IPS-18a (cell line): ENCODE measurements around the gene OXSR1.

Experiments used
- H3K27ac ChIP-seq: one replicate; pipeline ENCODE4 v1.5.1; 2013; ENCODE audit warnings: low read length
- H3K27me3 ChIP-seq: one replicate; pipeline ENCODE4 v1.6.1; 2013; ENCODE audit warnings: mild to moderate bottlenecking, low read length; ENCODE audit not compliant: control insufficient read depth, insufficient read depth
- H3K36me3 ChIP-seq: one replicate; pipeline ENCODE4 v1.6.1; 2013; ENCODE audit warnings: low read depth, low read length; ENCODE audit not compliant: control insufficient read depth
- H3K4me1 ChIP-seq: one replicate; pipeline ENCODE4 v1.6.1; 2013; ENCODE audit warnings: low read depth, low read length; ENCODE audit not compliant: control insufficient read depth
- H3K4me3 ChIP-seq: one replicate; pipeline ENCODE4 v1.5.1; 2013; ENCODE audit warnings: low read length
- H3K9ac ChIP-seq: one replicate; pipeline ENCODE4 v1.6.1; 2013; ENCODE audit warnings: mild to moderate bottlenecking, low read length, moderate library complexity
- H3K9me3 ChIP-seq: one replicate; pipeline ENCODE4 v1.6.1; 2013; ENCODE audit warnings: low read depth, low read length; ENCODE audit not compliant: control insufficient read depth

OXSR1 gene

DNA sequence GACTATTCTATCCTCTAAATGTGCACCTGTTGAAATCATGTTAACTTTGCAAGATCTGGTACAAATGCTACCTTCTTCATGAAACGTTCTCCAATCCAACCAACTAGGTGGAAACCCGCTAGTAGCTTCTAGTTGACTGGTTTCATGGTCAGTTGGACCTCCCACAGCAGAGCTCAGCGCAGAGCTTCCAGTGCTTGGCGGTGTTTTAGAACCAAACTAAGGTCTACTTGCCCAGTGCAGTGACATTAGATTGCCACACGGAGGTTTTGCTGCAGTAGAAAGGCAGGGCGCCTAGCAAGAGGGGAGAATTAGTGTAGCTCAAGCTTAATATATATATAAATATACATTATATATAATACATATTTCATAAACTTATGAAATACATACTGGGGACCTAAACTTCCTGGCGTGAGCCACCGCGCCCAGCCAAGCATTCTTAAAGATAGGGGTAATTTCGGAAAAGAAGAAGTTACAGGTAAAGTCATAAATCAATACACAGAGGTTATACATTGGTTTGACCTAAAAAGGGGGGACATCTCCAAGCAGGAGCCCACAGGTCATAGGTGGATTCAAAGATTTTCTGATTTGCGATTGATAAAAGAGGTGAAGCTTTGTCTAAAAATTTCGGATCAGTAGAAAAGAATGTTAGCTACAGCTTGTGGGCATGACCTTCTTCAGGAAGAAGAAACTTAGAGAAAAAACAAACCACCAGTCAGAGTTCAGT is 2.1 kb upstream of the OXSR1 start:
- Histone ChIP-seq H3K27ac (no peak overlapping the region), H3K9ac (no peak overlapping the region), H3K9me3 (no peaks in the 10 kb centered on the region), H3K4me1 (no peaks in the 10 kb centered on the region), H3K4me3 (no peak overlapping the region), H3K36me3 (no peaks in the 10 kb centered on the region), H3K27me3 (no peaks in the 10 kb centered on the region)

DNA sequence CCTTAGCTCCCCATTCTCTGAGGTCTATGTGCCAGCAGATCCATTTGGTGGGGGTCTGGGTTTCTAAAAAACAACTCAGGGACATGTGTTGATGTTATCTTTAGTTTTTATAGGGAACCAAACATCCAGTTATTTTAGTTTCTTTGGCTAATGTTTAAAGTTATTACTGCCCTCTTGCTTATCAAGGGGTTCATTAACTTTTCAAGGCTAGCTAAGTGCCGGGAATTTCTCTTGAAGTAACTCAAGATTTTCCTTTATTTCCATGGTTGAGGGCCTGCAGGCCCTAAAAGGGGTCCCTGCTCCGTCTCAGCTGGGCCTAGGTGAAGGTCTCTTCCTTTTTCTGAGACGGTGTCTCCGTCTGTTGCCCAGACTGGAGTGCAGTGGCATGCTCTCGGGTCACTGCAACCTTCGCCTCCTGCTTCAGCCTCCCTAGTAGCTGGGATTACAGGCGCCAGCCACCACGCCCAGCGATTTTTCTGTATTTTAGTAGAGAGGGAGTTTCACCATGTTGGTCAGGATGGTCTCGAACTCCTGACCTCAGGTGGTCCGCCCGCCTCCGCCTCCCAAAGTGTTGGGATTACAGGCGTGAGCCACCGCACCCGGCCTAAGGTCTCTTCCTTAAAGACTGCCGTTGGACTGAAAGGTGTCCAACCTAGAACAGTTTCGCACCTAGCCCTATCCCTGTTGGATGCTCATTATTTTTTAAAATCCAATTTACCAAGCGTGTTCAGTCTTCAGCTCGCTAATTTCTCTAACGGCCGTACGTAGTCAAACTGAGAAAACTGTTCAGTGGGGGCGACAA is 1.3 kb upstream of the OXSR1 start:
- Histone ChIP-seq H3K27ac (no peak overlapping the region), H3K4me3 (peak overlapping the region; percentile 90), H3K9ac (peak overlapping the region; percentile 88), H3K4me1 (no peaks in the 10 kb centered on the region), H3K36me3 (no peaks in the 10 kb centered on the region), H3K27me3 (no peaks in the 10 kb centered on the region), H3K9me3 (no peaks in the 10 kb centered on the region)

DNA sequence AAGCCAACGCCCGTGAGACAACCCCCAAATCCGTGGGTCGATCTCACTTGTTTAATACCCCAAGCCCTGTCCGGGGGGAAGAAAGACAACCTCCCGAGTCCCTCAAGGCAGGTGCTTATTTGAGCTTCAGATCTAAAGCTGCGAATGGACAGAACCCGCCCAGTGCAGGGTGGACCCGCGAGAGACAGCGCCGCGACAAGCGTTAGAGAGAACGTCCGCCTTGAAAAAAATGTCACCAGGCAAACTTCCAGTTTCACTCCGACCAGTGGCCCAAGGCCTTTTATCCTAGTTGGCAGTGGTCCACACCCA is 740 bp upstream of the OXSR1 start:
- H3K4me1 ChIP-seq: no peaks in the 10 kb centered on the region

DNA sequence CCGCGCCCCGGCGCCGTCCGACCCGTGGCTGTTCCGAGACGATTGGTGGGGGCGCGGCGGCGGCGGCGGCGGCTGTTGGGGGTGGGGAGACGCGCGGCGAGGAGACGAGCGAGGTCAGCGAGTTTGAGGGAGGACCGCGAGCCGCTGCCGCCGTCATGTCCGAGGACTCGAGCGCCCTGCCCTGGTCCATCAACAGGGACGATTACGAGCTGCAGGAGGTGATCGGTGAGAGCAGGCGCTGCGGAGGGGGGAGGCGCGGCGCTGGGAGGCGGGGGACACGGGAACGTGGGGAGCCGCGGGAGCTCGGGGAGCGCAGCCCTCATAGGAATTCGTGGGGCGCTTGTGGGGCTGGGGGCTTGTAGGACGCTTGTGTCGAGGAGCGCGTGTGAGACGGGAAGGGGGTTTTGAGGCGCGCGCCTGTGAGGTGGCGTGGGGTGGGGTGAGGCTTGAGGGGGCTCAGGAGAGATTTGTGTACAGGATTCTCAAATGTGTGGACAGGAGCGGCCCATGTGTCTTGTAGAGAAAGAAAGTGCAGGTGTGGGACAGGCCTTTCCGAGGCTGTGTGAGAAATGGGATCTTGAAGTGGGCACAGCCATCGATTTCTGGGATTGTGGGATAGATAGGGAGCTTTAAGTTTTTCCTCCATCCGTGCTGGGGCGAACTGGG is 518 bp downstream of the OXSR1 start:
- peak overlapping the region; percentile 90 for H3K4me3 ChIP-seq
- no peaks in the 10 kb centered on the region for H3K27me3 ChIP-seq
- H3K36me3 ChIP-seq: no peaks in the 10 kb centered on the region
- H3K4me1 ChIP-seq: no peaks in the 10 kb centered on the region
- H3K9ac ChIP-seq: peak overlapping the region; percentile 88
- no peaks in the 10 kb centered on the region for H3K9me3 ChIP-seq
- H3K27ac ChIP-seq: no peak overlapping the region

More for the DNA sequence above, 740 bp upstream of the OXSR1 start:
- peak overlapping the region; percentile 88 for H3K9ac ChIP-seq
- no peaks in the 10 kb centered on the region for H3K9me3 ChIP-seq
- peak overlapping the region; percentile 96 for H3K27ac ChIP-seq
- H3K4me3 ChIP-seq: peak overlapping the region; percentile 90
- H3K27me3 ChIP-seq: no peaks in the 10 kb centered on the region
- no peaks in the 10 kb centered on the region for H3K36me3 ChIP-seq

DNA sequence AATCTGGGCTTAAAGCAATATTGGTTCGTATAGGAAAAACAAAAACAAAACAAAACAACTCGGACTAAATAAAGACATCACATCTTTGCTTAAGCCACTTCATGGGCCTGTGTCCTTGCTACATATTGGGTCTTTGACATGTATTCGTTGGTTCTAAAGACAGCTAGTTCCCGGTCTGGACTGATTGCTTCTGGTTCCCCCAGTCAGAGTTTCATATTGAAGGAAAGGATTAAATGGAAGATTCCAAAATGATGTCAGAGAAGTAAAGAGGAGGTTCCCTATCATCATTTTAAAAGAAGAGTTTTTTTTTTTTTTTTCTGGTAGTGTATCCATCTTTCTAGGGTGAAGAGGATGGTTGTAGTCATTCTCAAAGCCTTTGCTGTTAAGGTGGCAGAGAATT is 2.3 kb downstream of the OXSR1 start:
- Histone ChIP-seq H3K27me3 (no peaks in the 10 kb centered on the region), H3K9ac (no peak overlapping the region), H3K36me3 (no peaks in the 10 kb centered on the region), H3K4me1 (no peaks in the 10 kb centered on the region), H3K4me3 (no peak overlapping the region), H3K9me3 (no peaks in the 10 kb centered on the region), H3K27ac (no peak overlapping the region)

DNA sequence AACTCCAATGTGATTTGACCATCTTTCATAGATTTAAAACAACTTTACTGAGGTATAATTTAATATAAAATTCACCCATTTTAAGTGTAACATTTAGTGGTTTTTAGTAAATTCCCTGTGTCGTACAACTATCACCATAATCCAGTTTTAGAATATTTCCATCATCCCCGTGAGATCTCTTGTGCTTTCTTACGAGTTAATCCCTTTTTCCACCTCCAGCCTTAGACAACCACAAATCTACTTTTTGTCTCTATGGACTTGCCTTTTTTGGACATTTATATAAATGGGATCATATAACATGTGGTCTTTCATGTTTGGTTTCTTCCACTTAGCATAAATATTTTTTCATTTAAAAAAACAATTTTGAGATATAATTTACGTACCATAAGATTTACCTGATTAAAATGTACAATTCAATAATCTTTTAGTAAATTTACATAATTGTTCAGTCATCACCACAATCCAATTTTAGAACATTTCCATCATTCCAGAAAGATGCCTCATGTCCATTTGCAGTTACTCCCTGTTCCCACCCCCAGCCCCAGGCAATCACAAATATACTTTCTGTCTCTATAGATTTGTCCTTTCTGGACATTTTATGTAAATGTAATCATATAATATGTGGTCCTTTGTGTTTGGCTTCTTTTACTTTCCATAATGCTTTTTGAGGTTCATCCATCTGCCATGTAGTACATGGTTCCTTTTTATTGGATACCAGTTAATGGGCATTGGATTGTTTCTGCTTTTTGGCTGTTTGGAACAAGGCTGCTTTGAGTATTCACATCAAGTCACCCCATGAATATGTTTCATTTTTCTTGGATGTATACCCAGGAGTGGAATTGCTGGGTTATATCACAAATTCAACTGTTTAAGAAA is 3.1 kb downstream of the OXSR1 start:
- no peaks in the 10 kb centered on the region for H3K36me3 ChIP-seq
- H3K9me3 ChIP-seq: no peaks in the 10 kb centered on the region
- H3K27me3 ChIP-seq: no peaks in the 10 kb centered on the region
- no peak overlapping the region for H3K9ac ChIP-seq
- H3K27ac ChIP-seq: no peak overlapping the region
- H3K4me3 ChIP-seq: no peak overlapping the region
- peaks cover 2% of the 10 kb centered on the region for H3K4me1 ChIP-seq

DNA sequence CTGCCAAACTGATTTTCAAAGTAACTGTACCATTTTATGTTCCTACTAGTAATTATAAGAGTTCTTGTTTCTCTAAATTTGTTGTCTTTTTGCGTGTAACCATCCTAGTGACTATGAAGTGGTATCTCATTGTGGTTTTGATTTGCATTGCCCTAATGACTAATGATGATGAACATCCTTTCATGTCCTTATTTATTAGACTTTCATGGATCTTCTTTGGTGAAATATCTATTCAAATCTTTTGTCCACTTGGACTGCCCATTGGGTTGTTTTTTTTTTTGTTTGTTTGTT is 3.6 kb downstream of the OXSR1 start:
- H3K9me3 ChIP-seq: no peaks in the 10 kb centered on the region
- no peak overlapping the region for H3K4me3 ChIP-seq
- no peaks in the 10 kb centered on the region for H3K36me3 ChIP-seq
- no peak overlapping the region for H3K27ac ChIP-seq
- H3K4me1 ChIP-seq: peaks cover 7% of the 10 kb centered on the region
- no peaks in the 10 kb centered on the region for H3K27me3 ChIP-seq
- no peak overlapping the region for H3K9ac ChIP-seq

DNA sequence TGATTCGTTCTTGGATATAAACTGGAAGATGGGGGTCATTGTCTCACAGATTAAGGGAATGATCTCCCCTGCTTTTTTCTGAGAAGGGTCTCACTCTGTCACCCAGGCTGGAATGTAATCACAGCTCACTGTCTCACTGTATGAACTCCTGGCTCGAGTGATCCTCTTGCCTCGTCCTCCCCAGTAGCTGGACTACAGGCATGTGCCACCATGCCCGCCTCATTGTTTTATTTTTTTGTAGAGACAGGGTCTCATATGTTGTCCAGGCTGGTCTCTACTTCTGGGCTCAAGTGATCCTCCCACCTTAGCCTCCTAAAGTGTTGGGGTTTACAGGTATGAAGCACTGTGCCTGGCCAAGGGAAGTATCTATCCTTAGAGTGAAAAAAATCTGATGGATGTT is 5.4 kb downstream of the OXSR1 start:
- Histone ChIP-seq H3K4me1 (peaks cover 8% of the 10 kb centered on the region), H3K9ac (no peak overlapping the region), H3K4me3 (no peak overlapping the region), H3K27me3 (no peaks in the 10 kb centered on the region), H3K27ac (no peak overlapping the region), H3K36me3 (no peaks in the 10 kb centered on the region), H3K9me3 (no peaks in the 10 kb centered on the region)

DNA sequence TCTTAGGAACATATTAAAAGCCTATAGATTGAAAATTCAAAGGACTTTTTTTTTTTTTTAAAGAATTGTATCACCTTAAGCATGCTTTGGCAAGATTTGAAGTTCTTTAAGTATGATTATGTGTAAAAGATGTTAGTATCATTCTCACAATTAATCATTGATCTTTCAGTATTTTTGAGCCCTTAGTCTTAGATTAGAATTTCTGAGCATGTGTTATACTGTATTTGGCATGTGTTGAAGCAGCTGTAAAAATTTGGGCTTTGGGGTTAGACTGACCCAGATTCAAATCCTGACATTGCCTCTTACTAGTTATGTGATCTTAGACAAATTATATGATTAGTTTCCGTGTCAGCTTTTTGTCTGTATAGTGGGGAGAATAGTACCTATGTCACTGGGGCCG is 6.3 kb downstream of the OXSR1 start:
- no peaks in the 10 kb centered on the region for H3K36me3 ChIP-seq
- no peak overlapping the region for H3K9ac ChIP-seq
- no peaks in the 10 kb centered on the region for H3K9me3 ChIP-seq
- no peaks in the 10 kb centered on the region for H3K27me3 ChIP-seq
- H3K4me1 ChIP-seq: peaks cover 8% of the 10 kb centered on the region
- H3K27ac ChIP-seq: no peak overlapping the region
- no peak overlapping the region for H3K4me3 ChIP-seq

DNA sequence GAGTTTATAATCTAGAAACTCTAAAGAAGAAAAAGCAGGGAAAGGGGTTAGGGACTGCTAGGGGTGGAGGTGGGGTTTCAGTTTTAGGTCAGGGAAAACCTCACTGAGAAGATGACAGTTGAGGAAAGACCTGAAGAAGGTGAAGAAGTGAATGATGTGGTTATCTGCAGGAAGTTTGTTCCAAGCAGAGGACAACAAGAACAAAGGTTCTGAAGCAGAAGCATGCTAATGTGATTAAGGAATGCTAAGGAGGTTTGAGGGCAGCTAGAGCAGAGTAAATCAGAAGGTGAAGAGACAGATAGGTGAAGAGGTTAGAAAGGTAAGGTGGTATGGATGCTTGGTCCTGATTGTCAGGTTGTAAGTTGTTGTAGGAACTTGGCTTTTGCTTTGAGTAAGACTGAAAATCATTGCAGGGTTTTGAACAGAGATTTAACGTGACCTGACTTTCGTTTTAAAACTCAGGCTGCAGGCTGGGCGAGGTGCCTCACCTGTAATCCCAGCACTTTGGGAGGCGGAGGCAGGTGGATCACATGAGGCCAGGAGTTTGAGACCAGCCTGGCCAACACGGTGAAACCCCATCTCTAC is 8.6 kb downstream of the OXSR1 start:
- Histone ChIP-seq H3K27ac (no peak overlapping the region), H3K4me3 (no peak overlapping the region), H3K36me3 (no peaks in the 10 kb centered on the region), H3K9ac (no peak overlapping the region), H3K9me3 (no peaks in the 10 kb centered on the region), H3K4me1 (peaks cover 13% of the 10 kb centered on the region), H3K27me3 (no peaks in the 10 kb centered on the region)

DNA sequence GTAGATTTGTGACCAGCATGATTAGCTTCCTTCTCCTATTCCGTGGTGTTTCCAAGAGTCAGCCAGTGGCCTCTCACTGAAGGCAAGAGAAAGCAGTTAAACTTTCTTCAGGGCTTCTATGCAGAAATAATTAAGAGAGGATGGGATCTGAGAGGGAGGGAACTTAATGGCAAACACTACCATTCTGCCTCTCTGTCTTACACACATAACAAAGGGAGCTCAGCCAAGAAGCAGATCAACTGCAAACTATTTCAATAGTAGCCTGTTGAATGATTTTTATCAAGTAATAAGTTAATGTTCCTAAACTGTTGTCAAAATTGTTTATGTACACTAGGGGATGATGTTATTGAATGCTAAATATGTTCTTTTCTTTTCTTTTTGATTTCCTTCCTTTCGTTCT is 11.8 kb downstream of the OXSR1 start:
- H3K9ac ChIP-seq: no peak overlapping the region
- no peaks in the 10 kb centered on the region for H3K36me3 ChIP-seq
- H3K27me3 ChIP-seq: no peaks in the 10 kb centered on the region
- peaks cover 13% of the 10 kb centered on the region for H3K4me1 ChIP-seq
- no peaks in the 10 kb centered on the region for H3K9me3 ChIP-seq
- H3K27ac ChIP-seq: no peak overlapping the region
- no peak overlapping the region for H3K4me3 ChIP-seq
